Measurements from ENCODE around the gene PCED1A.
"Not testable (repeated sequence)": the region's sequence is repeated elsewhere in the genome, so short reads cannot be mapped to it uniquely, and the experiment has no call there.

Gene PCED1A

GRCh38 chr20:2865101-2865500 lies 24.6 kb upstream of the PCED1A start:
- no peak for DNase-seq

GRCh38 chr20:2864626-2865025 lies 24.2 kb upstream of the PCED1A start:
- DNase-seq, result no peak

- no peak for DNase-seq
Measured at GRCh38 chr20:2859330-2860121, 19.1 kb upstream of the PCED1A start.

- no peak for DNase-seq
Measured at GRCh38 chr20:2858591-2858990, 18.1 kb upstream of the PCED1A start.

GRCh38 chr20:2851086-2851485 lies 10.6 kb upstream of the PCED1A start:
- no peak for DNase-seq

- no peak for DNase-seq
Measured at GRCh38 chr20:2849529-2849928, 9.1 kb upstream of the PCED1A start.

GRCh38 chr20:2847802-2848201 lies 7.3 kb upstream of the PCED1A start:
- DNase-seq, result no peak

GRCh38 chr20:2846698-2847097 lies 6.2 kb upstream of the PCED1A start:
- DNase-seq, result no peak

- DNase-seq, result no peak
Measured at GRCh38 chr20:2845607-2846006, 5.2 kb upstream of the PCED1A start.

GRCh38 chr20:2840967-2841531 lies 594 bp upstream of the PCED1A start:
- peak; percentile 36 for DNase-seq

GRCh38 chr20:2839732-2840137 lies 720 bp downstream of the PCED1A start:
- DNase-seq, result no peak

- no peak for DNase-seq
Measured at GRCh38 chr20:2838847-2839671, 1.4 kb downstream of the PCED1A start.

- DNase-seq, result no peak
Measured at GRCh38 chr20:2838170-2838797, 2.2 kb downstream of the PCED1A start.

- DNase-seq, result no peak
Measured at GRCh38 chr20:2837221-2837960, 3.1 kb downstream of the PCED1A start.

- no peak for DNase-seq
Measured at GRCh38 chr20:2836035-2836434, 4.4 kb downstream of the PCED1A start.

- no peak for DNase-seq
Measured at GRCh38 chr20:2835331-2835796, 5.1 kb downstream of the PCED1A start.

- no peak for DNase-seq
Measured at GRCh38 chr20:2834401-2835110, 5.9 kb downstream of the PCED1A start.

- DNase-seq, result no peak
Measured at GRCh38 chr20:2833761-2834160, 6.7 kb downstream of the PCED1A start.

- not testable (repeated sequence) for DNase-seq
Measured at GRCh38 chr20:2831206-2831605, 9.2 kb downstream of the PCED1A start.

- no peak for DNase-seq
Measured at GRCh38 chr20:2829376-2829775, 11.1 kb downstream of the PCED1A start.

GRCh38 chr20:2826655-2827054 lies 13.8 kb downstream of the PCED1A start:
- DNase-seq, result no peak

GRCh38 chr20:2825761-2826160 lies 14.7 kb downstream of the PCED1A start:
- no peak for DNase-seq

Data from kidney glomerular epithelial cell (primary cell).